Mammary epithelial cell (primary cell): Measurements from ENCODE around the gene GTF2E1.

Experiments
- CTCF ChIP-seq, 2 donors: IDR thresholded peaks in 1 of 2; conservative IDR thresholded peaks in 1 of 2; 2 replicates each; pipeline ENCODE4 v1.5.1; 2011 to 2012; ENCODE audit warnings: inconsistent platforms in 2 of 2, low read length in 2 of 2, mild to moderate bottlenecking in 2 of 2, control low read depth in 1 of 2, low read depth in 1 of 2; ENCODE audit not compliant: insufficient read depth in 1 of 2; ENCODE audit errors: extremely low read depth in 1 of 2
- EZH2 ChIP-seq: IDR thresholded peaks from 2 replicates; pipeline ENCODE4 v1.6.1; 2012; ENCODE audit warnings: low read length, inconsistent platforms, borderline replicate concordance

GRCh38 chr3:120749843-120750242, 7.3 kb downstream of the GTF2E1 start:
- TF ChIP-seq CTCF (conservative IDR thresholded peaks at IDR 0.05 in 1 of 2, IDR thresholded peaks at IDR 0.05 in 1 of 2; ENCODE audit: extremely low read depth in 1 of 2, insufficient read depth in 1 of 2, low read depth in 1 of 2, low read length in 2 of 2) (no peak), EZH2 (no peak)
